HS-27A (cell line): Measurements from ENCODE around the gene ZNF136.

Experiments
- DNase-seq: peaks from one replicate; pipeline ENCODE4 v3.0.0-alpha.2; 2012; ENCODE audit warnings: low read depth, missing footprints

The ZNF136 gene

DNA sequence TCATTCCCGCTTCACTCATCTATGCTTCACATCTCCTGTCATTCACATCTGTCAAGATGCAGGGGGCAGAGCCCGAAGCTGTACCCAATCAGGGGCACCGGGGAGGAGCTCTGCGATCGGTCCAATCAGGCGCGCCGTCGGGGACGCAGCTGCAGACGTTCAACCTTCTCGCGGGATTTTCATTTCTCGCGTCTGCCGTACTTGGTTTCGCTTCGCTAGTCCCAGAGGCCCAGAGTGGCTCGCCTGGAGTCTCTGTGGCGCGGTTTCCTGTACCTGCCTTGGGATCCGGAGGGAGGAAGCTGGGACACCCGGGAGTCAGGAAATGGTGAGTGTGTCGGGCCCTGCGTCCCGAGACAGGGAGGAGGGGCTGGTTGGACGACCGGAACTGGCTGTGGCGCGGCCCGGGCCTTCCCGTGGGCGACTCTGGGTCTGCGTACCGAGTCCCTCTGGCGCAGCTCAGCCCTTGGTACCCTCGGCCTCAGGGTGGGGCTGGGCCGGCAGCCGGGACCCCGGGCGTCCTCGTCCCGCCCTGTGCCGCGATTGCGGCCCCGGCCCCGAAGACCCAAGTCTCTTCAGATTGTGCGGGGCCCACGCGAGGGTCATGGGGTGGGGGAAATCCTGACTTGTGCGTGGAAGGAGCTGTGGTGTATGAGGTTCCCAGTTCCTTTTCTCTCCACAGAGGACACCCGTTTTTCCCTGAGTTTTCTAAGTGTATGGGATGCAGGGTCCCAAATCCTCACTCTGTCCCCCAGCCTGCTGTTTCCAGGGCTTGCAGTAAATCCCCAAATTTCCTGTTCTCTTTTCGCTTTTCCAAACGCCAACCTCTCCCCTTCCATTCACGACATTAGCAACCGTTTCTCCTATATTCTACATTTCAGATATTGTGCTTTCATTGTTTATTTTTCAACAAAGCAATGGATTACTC is at the start of gene ZNF136:
Gene ZNF136 (plus strand): TSS at position 215 of the 925 bp plus-strand sequence. CDS start 108 bp downstream, at position 323.
- DNase-seq: peak; percentile 86

DNA sequence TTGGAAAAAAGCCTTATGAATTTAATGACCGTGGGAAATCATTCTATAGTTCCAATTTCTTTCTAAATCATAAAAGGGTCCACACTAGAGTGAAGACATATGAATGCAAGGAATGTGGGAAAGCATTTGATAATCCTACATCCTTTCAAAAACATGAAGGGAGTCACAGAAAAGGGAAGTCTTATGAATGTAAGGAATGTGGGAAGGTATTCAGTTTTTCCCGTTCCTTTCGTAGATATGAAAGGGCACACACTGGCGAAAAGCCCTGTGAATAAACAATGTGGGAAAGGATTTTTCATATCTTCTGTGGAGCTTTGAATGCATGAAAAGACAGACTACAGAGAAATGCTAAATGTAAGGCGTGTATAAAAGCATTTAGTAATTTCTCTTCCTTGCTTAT is 49.8 kb upstream of the ZNF136 start:
- no peak for DNase-seq

DNA sequence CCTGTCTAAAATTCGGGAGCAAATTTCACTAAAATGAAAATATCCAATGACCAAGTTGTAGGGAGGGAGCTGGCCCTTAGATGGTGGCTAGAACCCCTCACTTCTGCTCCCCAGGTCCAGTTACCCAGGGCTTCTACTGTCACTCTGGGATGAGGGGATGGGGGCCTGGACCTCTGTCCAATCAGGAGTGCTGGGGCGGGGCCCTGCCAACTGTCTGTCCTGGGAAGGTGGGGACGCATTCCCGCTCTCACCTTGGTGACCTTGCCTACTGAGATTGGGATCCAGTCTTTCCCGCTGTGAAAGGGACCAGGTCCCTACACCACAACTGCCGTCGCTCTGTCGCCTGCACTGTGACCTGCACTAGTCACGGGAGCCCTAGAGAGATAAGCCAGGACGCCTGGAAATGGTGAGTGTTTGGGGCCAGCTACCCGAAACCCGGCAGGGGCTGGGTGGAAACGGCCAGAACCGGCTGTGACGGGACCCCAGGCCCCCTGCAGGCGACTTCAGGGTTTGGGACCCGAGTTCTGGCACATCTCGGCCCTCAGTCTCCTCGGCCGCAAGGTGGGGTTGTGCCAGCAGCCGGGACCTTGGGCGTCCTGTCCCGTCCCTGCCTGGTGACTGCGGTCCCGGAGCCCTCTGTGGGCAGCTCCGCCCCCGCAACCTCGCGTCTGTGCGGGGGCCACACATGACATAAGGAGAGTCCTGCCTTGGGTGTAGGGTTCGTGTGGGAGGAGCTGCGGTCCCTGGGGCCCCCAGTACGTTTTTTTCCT is 45.5 kb upstream of the ZNF136 start:
- no peak for DNase-seq

DNA sequence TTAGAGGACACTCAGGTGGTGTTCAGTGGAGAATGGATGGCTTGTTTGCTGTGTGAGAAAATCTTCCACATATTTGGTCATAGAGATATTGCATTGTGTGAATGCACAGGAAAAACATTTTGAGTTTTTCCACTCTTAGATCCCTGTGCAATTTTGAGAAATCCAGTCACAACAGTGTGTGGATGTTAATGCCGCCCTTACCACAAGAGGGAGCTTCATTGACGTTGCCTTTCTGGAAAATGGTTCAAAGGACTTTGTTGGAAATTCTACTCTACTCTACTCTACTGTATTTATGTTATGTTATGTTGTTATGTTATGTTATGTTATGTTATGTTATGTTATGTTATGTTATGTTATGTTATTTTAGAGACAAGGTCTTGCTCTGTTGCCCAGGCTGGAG is 36.2 kb upstream of the ZNF136 start:
- DNase-seq: no peak

DNA sequence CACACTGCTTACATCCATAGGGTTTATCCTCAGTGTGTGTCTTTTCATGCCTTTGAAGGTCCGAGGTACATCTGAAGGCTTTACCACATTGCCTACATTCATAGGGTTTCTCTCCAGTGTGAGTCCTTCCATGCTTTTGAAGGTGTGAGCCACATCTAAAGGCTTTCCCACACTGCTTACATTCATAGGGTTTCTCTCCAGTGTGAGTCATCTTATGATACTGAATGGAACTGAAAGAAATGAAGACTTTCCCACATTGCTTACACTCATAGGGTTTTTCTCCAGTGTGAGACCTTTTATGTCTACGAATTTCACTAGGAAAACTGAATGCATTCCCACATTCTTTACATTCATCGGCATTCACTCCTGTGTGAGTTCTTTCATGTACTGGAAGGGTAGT is 29.8 kb upstream of the ZNF136 start:
- DNase-seq: no peak

DNA sequence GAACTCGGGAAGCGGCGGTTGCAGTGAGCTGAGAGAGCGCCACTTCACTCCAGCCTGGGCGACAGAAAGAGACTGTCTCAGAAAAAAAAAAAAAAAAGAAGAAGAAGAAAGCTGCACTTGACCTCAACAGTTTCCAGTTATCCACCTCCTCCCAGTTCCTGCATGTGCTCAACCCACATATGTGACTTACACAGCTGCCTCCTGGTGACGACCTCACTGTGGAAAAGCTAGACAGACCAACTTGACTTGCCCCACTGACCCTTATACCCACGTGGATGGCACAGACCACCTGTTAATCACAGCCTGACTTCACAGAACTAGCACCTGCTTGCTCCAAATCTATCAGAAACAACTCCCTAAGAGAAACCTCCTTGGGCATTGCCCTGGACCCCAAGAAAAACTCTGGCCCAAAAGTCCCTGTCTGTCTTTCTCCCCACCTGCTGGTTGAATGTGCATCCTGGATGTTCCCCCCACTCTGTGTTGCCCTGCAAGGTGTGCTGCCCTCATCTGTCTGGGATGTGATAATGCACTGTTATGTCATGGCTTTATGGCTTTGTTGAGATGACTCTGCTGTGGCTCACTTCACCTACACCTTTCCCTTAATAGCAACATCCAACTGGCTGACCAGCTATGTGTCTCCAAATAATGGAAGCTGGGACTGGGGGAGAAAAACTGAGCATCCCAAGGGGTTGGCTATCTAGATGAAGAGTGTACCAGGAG is 25.5 kb upstream of the ZNF136 start:
- no peak for DNase-seq

DNA sequence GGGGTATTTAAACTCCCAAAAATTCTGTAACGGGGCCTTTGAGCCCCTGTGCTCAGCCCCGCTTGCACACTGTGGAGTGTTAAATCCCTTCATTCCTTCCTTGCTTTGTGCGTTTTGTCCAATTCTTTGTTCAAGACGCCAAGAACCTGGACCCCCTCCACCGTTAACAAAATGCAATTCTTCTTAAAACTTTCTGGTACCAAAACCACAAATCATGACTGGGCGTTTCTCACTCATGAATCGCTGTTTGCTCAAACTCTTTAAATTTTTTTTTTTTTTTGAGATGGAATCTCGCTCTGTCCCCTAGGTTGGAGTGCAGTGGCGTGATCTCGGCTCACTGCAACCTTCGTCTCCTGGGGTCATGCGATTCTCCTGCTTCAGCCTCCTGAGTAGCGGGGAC is 23.6 kb upstream of the ZNF136 start:
- DNase-seq: no peak

DNA sequence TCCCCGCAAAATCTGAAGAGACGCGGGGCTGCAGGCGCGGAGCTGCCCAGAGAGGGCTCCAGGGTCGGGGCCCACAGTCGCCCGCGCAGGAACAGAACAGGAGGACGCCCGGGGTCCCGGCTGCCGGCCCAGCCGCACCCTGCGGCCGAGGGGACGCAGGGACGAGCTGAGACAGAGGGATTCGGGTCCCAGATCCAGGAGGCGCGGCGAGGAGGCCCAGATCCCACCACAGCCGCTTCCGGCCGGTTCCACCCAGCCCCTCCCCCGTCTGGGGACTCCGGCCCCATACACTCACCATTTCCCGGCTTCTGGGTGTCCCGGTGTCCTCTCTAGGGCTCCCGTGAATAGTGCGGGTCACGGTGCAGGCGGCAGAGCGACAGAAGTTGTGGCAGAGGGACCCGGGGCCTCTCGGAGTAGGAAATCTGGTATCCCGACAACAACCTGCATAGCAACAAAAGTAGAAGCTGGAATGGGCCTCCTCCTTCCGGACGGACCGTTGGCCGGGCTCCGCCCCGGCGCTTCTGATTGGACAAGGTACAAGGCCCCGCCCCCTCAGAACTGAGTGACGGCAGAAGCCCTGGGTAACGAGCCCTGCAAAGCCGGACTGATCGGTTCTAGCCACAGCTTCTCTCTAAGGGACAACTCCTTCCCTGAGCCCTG is 22.9 kb upstream of the ZNF136 start, which contains the start of gene ZNF20:
Gene ZNF20 (minus strand): TSS at position 466 of the 660 bp plus-strand sequence. CDS start 168 bp downstream, at position 298.
- DNase-seq: peak; percentile 77

DNA sequence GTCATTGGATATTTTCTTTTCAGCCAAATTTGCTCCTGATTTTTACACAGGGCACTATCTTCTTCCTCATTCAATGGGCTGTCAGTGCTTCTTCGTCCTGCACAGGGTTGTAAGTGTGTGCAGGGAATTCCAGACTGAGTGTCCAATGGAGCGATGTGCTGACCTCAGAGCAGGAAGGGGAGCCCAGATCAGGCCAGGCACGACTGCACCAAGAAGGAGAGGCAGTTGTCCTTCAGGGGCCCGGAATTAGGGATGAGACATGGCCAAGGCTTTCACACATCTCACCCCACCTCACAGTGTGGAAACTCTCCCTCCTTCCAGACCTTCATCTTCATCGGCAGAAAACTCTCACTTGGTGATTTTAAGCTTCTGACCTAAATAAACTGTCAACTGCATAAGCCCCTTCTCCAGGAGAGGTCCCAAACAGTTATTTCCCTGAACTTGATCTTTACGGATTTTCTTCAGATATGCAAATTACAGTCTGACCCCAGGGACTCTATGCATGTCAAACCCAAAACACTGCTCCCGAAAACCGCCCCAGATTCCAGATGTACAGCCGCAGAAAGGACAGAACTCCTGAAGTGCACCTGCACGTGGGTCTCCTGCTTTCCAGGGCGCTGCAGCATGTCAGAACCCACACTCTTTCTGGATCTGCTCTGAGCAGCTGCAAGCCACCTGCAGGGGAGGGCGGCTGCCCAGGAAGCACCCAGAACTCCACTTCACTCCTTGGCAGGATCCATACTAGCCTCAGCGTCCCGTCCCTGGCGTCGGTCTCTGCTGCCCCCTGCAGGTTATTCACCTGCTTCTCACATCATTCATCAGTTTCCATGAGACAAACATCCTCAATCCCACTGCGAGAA is 22.1 kb upstream of the ZNF136 start:
- peak; percentile 34 for DNase-seq

DNA sequence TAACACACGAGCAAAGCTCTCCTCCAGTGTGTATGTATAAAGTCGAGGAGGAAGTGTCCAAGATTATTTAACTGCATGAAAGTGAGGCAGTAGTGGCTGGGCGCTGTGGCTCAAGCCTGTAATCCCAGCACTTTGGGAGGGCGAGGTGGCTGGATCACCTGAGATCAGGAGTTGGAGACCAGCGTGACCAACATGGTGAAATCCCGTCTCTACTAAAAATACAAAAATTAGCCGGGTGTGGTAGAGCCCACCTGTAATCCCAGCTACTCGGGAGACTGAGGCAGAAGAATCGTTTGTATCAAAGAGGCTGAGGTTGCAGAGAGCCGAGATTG is 21.5 kb upstream of the ZNF136 start:
- no peak for DNase-seq

DNA sequence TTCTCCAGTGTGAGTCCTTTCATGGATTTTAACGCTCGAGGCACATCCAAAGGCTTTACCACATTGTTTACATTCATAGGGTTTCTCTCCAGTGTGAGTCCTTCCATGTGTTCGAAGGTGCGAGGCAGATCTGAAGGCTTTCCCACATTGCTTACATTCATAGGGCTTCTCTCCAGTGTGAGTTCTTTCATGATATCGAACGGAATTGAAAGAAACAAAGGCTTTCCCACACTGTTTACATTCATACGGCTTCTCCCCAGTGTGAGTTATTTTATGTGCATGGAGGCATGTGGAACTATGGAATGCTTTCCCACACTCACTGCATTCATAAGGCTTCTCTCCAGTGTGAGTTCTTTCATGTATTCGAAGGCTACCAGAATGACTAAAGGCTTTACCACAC is 17.5 kb upstream of the ZNF136 start:
- DNase-seq: no peak

DNA sequence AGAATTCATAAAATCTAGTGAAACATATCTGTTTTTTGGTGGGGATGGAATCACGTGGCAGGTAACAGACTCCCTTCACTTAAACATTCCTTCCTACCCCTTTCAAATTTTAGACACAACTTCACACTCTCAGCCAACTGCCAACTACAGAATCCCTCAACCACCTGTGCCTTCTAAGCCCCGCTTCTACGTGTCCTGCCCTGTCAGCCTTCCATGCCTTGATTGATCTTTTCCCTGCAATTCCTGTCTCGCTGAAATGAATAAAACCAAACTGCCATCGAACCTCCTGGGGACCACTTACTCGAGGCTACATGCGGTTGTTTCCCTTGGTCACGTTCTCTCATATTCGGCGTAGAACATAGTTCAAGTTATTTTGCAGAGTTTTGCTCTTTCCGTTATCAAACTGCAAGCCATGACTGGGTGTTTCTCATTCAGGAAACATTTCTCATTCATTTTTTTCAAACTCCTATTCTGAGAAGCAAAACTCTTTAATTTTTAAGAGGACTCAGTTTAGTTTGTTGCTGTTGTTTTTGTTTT is 7.5 kb upstream of the ZNF136 start:
- DNase-seq: no peak

DNA sequence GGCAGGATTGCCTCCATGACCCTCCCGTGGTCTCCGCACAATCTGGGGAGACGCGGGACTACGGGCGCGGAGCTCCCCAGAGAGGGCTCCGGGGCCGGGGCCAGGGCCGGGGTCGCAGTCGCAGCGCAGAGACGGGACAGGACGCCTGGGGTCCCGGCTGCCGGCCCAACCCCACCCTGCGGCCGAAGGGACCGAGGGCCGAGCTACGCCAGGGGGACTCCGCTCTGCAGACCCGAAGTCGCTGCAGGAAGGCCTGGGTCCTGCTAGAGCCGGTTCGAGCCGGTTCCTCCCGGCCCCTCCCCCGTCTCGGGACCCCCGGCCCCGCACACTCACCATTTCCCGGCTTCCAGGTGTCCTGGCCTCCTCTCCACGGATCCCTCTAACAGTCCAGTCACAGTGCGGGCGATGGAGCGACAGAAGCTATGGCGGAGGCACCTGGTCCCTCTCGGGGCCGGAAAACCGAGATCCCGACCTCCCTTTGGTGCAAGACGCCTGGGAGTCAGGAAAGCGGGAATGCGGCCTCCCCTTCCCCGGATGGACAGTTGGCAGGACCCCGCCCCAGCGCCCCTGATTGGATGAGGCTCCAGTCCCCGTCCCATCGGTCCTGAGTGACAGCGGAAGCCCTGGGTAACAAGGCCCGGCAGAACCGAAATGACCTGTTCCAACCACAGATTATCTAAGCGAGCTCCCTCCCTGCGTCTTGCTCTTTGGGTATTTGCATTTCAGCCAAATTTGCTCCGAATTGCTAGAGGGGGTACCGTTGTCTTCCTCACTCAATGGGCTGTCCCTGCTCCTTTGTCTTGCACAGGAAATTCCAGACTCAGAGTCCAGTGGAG is 6.5 kb upstream of the ZNF136 start, which contains the start of gene ZNF625:
Gene ZNF625 (minus strand): TSS at position 512 of the 836 bp plus-strand sequence. CDS start 176 bp downstream, at position 336.
- DNase-seq: peak; percentile 66

DNA sequence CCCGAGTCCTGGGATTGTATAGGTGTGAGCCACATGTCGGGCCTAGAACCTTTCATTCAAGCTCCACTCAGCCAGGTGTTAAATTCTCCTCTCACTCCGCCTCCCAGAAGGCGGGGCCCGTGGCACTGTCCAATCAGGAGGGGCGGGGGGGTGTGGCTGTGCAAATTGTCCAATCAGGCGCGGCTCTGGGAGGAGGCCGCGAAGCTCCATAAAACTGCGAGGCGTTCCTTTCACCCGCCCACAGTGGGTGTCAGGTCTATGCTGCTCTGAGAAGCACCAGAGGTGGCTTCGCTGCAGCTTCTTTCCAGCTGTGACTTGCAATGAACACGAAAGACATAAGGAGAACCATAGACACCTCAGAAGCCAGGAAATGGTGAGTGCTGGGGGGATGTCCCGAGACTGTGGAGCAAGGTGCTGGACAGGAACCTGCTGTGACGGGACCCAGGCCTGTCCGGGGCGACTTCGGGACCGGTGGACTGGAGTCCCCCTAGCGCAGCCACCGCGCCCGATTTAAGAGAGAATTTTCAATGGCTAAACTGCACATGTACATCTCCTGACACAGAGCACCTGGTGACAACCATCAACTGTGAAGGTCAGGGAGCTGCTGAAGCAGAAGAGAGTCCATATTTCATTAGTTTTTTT is 3.0 kb upstream of the ZNF136 start:
- DNase-seq: no peak

DNA sequence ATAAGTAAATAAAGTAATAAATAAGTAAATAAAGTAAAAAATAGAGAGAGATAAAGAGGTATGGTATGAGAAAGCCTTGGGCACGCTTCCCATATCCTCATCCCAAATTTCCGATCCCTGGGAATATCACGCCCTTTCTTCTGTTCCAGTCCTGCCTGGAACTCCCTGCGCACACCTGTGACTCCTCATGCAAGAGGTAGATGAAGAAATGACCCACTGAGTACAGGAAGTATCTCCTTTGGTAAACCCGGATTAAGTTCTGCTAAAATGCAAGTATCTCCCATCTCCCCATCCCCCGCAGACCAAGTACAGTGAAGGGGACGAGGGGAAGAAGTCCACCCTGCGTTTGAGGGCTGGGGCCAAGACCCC is 399 bp upstream of the ZNF136 start:
- DNase-seq: no peak

DNA sequence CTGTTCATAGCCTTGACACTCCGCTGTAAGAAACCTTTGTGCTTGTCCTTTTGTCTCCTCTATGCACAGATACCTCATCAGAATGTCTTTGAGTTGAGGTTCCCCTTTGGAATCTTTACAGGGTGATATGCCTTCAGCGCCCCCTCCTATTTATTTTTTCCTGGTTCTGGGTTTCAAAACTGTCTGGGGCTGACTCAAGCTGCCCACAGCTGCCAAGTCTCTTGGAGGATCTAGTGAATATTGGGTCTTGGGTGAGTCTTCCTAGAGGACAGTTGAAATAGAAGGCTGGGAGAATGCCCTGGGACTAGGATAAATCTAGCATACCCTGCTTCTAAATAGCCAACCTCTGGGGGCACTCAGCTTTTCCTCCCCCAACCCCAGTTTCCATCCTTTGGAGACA is 930 bp downstream of the ZNF136 start:
- DNase-seq: no peak

DNA sequence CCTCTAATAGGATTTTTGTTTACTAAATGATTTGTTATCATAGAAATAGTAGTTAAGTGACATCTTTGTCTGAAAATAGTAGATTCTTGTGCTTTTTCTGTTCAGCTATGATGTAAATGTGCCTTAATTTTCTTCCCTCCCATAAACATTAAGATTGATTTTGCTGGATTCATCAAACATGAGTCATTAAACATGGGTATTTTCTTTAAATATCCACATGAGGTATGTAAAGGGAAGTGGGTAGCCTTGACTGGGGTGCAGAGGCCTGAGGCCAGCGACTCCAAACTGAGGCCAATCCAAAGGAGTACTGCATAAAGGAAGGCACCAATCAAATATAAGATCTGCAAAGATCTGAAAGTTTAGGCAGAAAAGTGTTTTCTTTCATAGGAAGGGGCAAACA is 3.7 kb downstream of the ZNF136 start:
- DNase-seq: no peak

DNA sequence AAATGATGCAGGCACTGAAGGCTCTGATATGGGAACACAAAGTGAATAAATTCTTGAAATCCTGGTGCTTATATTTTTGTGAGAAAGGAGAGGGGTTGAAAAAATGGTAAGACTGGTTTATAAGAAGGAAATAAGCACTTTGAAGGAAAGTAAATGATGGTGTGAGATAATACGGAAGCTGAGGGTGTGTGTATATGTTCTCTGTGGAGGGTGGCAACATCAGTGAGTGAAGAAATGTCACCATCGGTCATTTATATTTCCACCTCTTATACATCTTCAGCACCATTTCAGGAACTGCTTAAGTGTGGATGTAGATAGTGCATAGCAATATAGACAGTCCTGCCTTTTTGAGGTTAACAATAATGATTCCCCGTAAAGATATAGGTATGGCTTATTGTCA is 17.5 kb downstream of the ZNF136 start:
- no peak for DNase-seq

DNA sequence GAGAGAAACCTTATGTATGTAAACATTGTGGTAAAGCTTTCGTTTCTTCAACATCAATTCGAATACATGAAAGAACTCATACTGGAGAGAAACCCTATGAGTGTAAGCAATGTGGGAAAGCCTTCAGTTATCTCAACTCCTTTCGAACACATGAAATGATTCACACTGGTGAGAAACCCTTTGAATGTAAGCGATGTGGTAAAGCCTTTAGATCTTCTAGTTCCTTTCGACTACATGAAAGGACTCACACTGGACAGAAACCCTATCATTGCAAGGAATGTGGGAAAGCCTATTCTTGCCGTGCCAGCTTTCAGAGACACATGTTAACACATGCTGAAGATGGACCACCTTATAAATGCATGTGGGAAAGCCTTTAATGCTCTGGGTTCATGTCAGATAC is 24.7 kb downstream of the ZNF136 start:
- no peak for DNase-seq
